Adipocyte (in vitro differentiated cells): ENCODE measurements around the gene AOC3.
"Not testable (repeated sequence)": the region's sequence is repeated elsewhere in the genome, so short reads cannot be mapped to it uniquely, and the experiment has no call there.

Experiments used
- DNase-seq: peaks from one replicate; pipeline ENCODE4 v3.0.0-alpha.2; 2015; ENCODE audit warnings: low read depth
- H3K27me3 ChIP-seq: replicated peaks from 2 replicates; pipeline ENCODE4 v1.7.0; 2013; ENCODE audit warnings: mild to moderate bottlenecking, low read length, moderate library complexity; ENCODE audit not compliant: control insufficient read depth, insufficient read depth
- H3K36me3 ChIP-seq: 2 replicates; pipeline ENCODE4 v1.7.0; 2013; ENCODE audit warnings: low read length, mild to moderate bottlenecking, moderate library complexity; ENCODE audit not compliant: control insufficient read depth, insufficient read depth, severe bottlenecking
- H3K4me1 ChIP-seq: 2 replicates; pipeline ENCODE4 v1.7.0; 2013; ENCODE audit warnings: mild to moderate bottlenecking, low read length, moderate library complexity; ENCODE audit not compliant: control insufficient read depth, insufficient read depth
- H3K4me3 ChIP-seq: 2 replicates; pipeline ENCODE4 v1.7.0; 2013; ENCODE audit warnings: mild to moderate bottlenecking, low read length, moderate library complexity
- H3K9ac ChIP-seq: 2 replicates; pipeline ENCODE4 v1.7.0; 2013; ENCODE audit warnings: mild to moderate bottlenecking, low read length, moderate library complexity
- H3K9me3 ChIP-seq: 2 replicates; pipeline ENCODE4 v1.7.0; 2013; ENCODE audit warnings: mild to moderate bottlenecking, low read length, moderate library complexity; ENCODE audit not compliant: control insufficient read depth

Gene AOC3

GRCh38 chr17:42873315-42873714 lies 22.3 kb downstream of the AOC3 start:
- peaks cover 5% of the 10 kb centered on the region for H3K4me1 ChIP-seq
- H3K27me3 ChIP-seq: peaks cover 13% of the 10 kb centered on the region
- H3K36me3 ChIP-seq: peaks cover 34% of the 10 kb centered on the region
- DNase-seq: no peak
- no peak overlapping the region for H3K9ac ChIP-seq
- H3K4me3 ChIP-seq: no peak overlapping the region
- H3K9me3 ChIP-seq: peaks cover 17% of the 10 kb centered on the region

GRCh38 chr17:42873932-42874695 lies 23.1 kb downstream of the AOC3 start:
- peaks cover 17% of the 10 kb centered on the region for H3K27me3 ChIP-seq
- not testable (repeated sequence) for H3K4me3 ChIP-seq, H3K4me1 ChIP-seq, H3K9ac ChIP-seq
- H3K36me3 ChIP-seq: peaks cover 34% of the 10 kb centered on the region
- peak; percentile 15 for DNase-seq
- H3K9me3 ChIP-seq: peaks cover 17% of the 10 kb centered on the region

- DNase-seq: no peak
- Histone ChIP-seq H3K4me3 (no peak overlapping the region), H3K4me1 (peaks cover 8% of the 10 kb centered on the region), H3K9me3 (no peaks in the 10 kb centered on the region), H3K27me3 (peaks cover 17% of the 10 kb centered on the region), H3K9ac (no peak overlapping the region), H3K36me3 (peaks cover 13% of the 10 kb centered on the region)
Observed at GRCh38 chr17:42877037-42877436, 26.0 kb downstream of the AOC3 start.

GRCh38 chr17:42878123-42878880 lies 27.3 kb downstream of the AOC3 start:
- Histone ChIP-seq H3K36me3 (peaks cover 2% of the 10 kb centered on the region), H3K9ac (no peak overlapping the region), H3K4me3 (no peak overlapping the region), H3K9me3 (no peaks in the 10 kb centered on the region), H3K4me1 (peaks cover 8% of the 10 kb centered on the region), H3K27me3 (peaks cover 14% of the 10 kb centered on the region)
- DNase-seq: no peak

- peaks cover 8% of the 10 kb centered on the region for H3K4me1 ChIP-seq
- no peaks in the 10 kb centered on the region for H3K9me3 ChIP-seq
- peaks cover 14% of the 10 kb centered on the region for H3K27me3 ChIP-seq
- H3K9ac ChIP-seq: no peak overlapping the region
- no peak overlapping the region for H3K4me3 ChIP-seq
- no peaks in the 10 kb centered on the region for H3K36me3 ChIP-seq
- DNase-seq: no peak
Observed at GRCh38 chr17:42878924-42879595, 28.1 kb downstream of the AOC3 start.

GRCh38 chr17:42879596-42879985 lies 28.6 kb downstream of the AOC3 start:
- peak; percentile 42 for DNase-seq
- Histone ChIP-seq H3K9ac (no peak overlapping the region), H3K9me3 (no peaks in the 10 kb centered on the region), H3K36me3 (no peaks in the 10 kb centered on the region), H3K4me1 (peaks cover 8% of the 10 kb centered on the region), H3K4me3 (no peak overlapping the region), H3K27me3 (peaks cover 14% of the 10 kb centered on the region)

GRCh38 chr17:42880776-42881310 lies 29.8 kb downstream of the AOC3 start:
- no peak overlapping the region for H3K9ac ChIP-seq
- H3K9me3 ChIP-seq: no peaks in the 10 kb centered on the region
- peaks cover 14% of the 10 kb centered on the region for H3K27me3 ChIP-seq

GRCh38 chr17:42881706-42882105 lies 30.7 kb downstream of the AOC3 start:
- H3K36me3 ChIP-seq, DNase-seq, H3K4me3 ChIP-seq, H3K9ac ChIP-seq, H3K4me1 ChIP-seq, H3K9me3 ChIP-seq: not testable (repeated sequence)
- peaks cover 14% of the 10 kb centered on the region for H3K27me3 ChIP-seq

More at GRCh38 chr17:42880776-42881310, 29.8 kb downstream of the AOC3 start:
- Histone ChIP-seq H3K36me3 (no peaks in the 10 kb centered on the region), H3K4me3 (no peak overlapping the region), H3K4me1 (peaks cover 8% of the 10 kb centered on the region)
- DNase-seq: no peak

- Histone ChIP-seq H3K27me3 (peaks cover 13% of the 10 kb centered on the region), H3K4me3 (no peak overlapping the region), H3K9me3 (no peaks in the 10 kb centered on the region), H3K4me1 (peaks cover 8% of the 10 kb centered on the region), H3K9ac (no peak overlapping the region), H3K36me3 (no peaks in the 10 kb centered on the region)
- no peak for DNase-seq
Observed at GRCh38 chr17:42882166-42882565, 31.2 kb downstream of the AOC3 start.

- no peaks in the 10 kb centered on the region for H3K36me3 ChIP-seq
- H3K9ac ChIP-seq: no peak overlapping the region
- DNase-seq: no peak
- no peaks in the 10 kb centered on the region for H3K9me3 ChIP-seq
- H3K4me3 ChIP-seq: no peak overlapping the region
- no peaks in the 10 kb centered on the region for H3K27me3 ChIP-seq
- peaks cover 11% of the 10 kb centered on the region for H3K4me1 ChIP-seq
Observed at GRCh38 chr17:42883802-42884558, 33.0 kb downstream of the AOC3 start.
